ENCODE results near the gene HPX. TPM values are rescaled to one million over a fixed set of nuclear protein-coding genes. Genes with fewer than 3 reads are reported as not detected.

Gene HPX
- total and polyA plus RNA-seq, 2 of the 4 experiments (the other 2 are of a cell fraction): 0.36 to 1.4 TPM

GRCh38 chr11:6427516-6427915, 13.3 kb downstream of the HPX start:
- H2AK9ac ChIP-seq (replicated peaks; ENCODE audit: low read depth, low read length, poor library complexity): no peak overlapping the region
- H3K56ac ChIP-seq (ENCODE audit: extremely low read depth, insufficient read depth, low read length): no peak overlapping the region
- in situ Hi-C loops (cut with MboI; ENCODE audit: low sequenced_read_pairs): no loop called here
- no peak overlapping the region for H3K14ac ChIP-seq (replicated peaks; ENCODE audit: low read depth, low read length)
- no peak overlapping the region for H3K4me3 ChIP-seq (ENCODE audit: insufficient read depth, low read depth, low read length)
- H2AFZ ChIP-seq (replicated peaks; ENCODE audit: low read length, poor library complexity): no peak overlapping the region
- BruUV-seq (replicated peaks): no TSS peak
- no peak overlapping the region for H2AK5ac ChIP-seq (ENCODE audit: low read depth, low read length)
- H3K79me1 ChIP-seq (ENCODE audit: low read depth in 1 of 2, low read length in 2 of 2): no peaks in the 10 kb centered on the region
- no peaks in the 10 kb centered on the region for H3K4me1 ChIP-seq (ENCODE audit: control insufficient read depth, insufficient read depth, low read length)
- no peak overlapping the region for H3K23ac ChIP-seq (ENCODE audit: low read depth, low read length)
- ATAC-seq (ENCODE audit: low read depth) (no peak), DNase-seq (no peak)
- H2BK5ac ChIP-seq (ENCODE audit: low read depth, low read length, poor library complexity, severe bottlenecking): no peak overlapping the region
- H2BK120ac ChIP-seq (ENCODE audit: low read depth, low read length): no peak overlapping the region
- H4K8ac ChIP-seq (ENCODE audit: low read depth in 2 of 2, low read length in 2 of 2): no peak overlapping the region
- H3K27me3 ChIP-seq (ENCODE audit: control insufficient read depth, insufficient read depth, low read length): peaks cover 4% of the 10 kb centered on the region; the same call in 1 of the 2 replicates
- H3K9me3 ChIP-seq (ENCODE audit: control insufficient read depth, insufficient read depth, low read length): no peaks in the 10 kb centered on the region
- CTCF ChIA-PET: interaction anchor here (1.8 kb wide), 1 partner anchor 11 kb away, joined by 7 read pairs; no protein-coding TSS in a partner anchor
- intact Hi-C loops (cut with micrococcal nuclease): no loop called here
- no peak overlapping the region for H3K9ac ChIP-seq (ENCODE audit: low read depth, low read length)
- no peaks in the 10 kb centered on the region for H3K36me3 ChIP-seq (ENCODE audit: control insufficient read depth, insufficient read depth, low read length)
- H3K4ac ChIP-seq (ENCODE audit: low read depth, low read length): no peak overlapping the region
- dilution Hi-C loops (cut with HindIII; ENCODE audit: low sequenced_read_pairs, unreplicated experiment): no loop called here
- H4K5ac ChIP-seq (ENCODE audit: low read depth, low read length): no peak overlapping the region
- H4K20me1 ChIP-seq (ENCODE audit: insufficient read depth, low read length): no peaks in the 10 kb centered on the region
- no peak overlapping the region for H3K27ac ChIP-seq (ENCODE audit: insufficient read depth, low read length)
- POLR2A ChIA-PET (ENCODE audit: unreplicated experiment): interaction anchor here (0.6 kb wide), 1 partner anchor 328 kb away, joined by 3 read pairs; no protein-coding TSS in a partner anchor
- H3K18ac ChIP-seq (ENCODE audit: low read depth, low read length): no peak overlapping the region
- no peaks in the 10 kb centered on the region for H3K9me1 ChIP-seq (ENCODE audit: insufficient read depth, low read length)
- H2BK20ac ChIP-seq (ENCODE audit: low read depth, low read length): no peak overlapping the region
- H4K91ac ChIP-seq (ENCODE audit: insufficient read depth, low read depth, low read length): no peak overlapping the region
- H2BK15ac ChIP-seq (ENCODE audit: low read depth, low read length): no peak overlapping the region
- H3K4me2 ChIP-seq (ENCODE audit: low read depth, low read length): no peak overlapping the region
- TF ChIP-seq RCOR1 (IDR thresholded peaks at IDR 0.05; ENCODE audit: insufficient replicate concordance, low read length): no peak
- TF ChIP-seq POLR2A (IDR thresholded peaks at IDR 0.05; ENCODE audit: low read depth, low read length): no peak
- TF ChIP-seq FOS (IDR thresholded peaks at IDR 0.05; ENCODE audit: low read depth, low read length): no peak
- TF ChIP-seq, protein P1, sequence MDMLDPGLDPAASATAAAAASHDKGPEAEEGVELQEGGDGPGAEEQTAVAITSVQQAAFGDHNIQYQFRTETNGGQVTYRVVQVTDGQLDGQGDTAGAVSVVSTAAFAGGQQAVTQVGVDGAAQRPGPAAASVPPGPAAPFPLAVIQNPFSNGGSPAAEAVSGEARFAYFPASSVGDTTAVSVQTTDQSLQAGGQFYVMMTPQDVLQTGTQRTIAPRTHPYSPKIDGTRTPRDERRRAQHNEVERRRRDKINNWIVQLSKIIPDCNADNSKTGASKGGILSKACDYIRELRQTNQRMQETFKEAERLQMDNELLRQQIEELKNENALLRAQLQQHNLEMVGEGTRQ (IDR thresholded peaks at IDR 0.05; ENCODE audit: low read depth, low read length): no peak
- no peak for TF ChIP-seq CHD1 (IDR thresholded peaks at IDR 0.05; ENCODE audit: low read depth, low read length)
- no peak for TF ChIP-seq MAZ (IDR thresholded peaks at IDR 0.05; ENCODE audit: borderline replicate concordance, low read depth, low read length)
- no peak for TF ChIP-seq MXI1 (IDR thresholded peaks at IDR 0.05; ENCODE audit: borderline replicate concordance, low read depth, low read length)
- TF ChIP-seq BHLHE40 (IDR thresholded peaks at IDR 0.05; ENCODE audit: low read depth, low read length): no peak
- no peak for TF ChIP-seq RFX5 (IDR thresholded peaks at IDR 0.05; ENCODE audit: low read depth, low read length)
- no peak for TF ChIP-seq ELK1 (IDR thresholded peaks at IDR 0.05; ENCODE audit: borderline replicate concordance, low read depth, low read length)
- no peak for TF ChIP-seq NFE2L2 (IDR thresholded peaks at IDR 0.05; ENCODE audit: low read depth, low read length)
- no peak for TF ChIP-seq MAFK (IDR thresholded peaks at IDR 0.05; ENCODE audit: low read depth, low read length)
- no peak for TF ChIP-seq CEBPB (IDR thresholded peaks at IDR 0.05; ENCODE audit: low read depth, low read length)
- no peak for TF ChIP-seq SMC3 (IDR thresholded peaks at IDR 0.05; ENCODE audit: low read depth, low read length)
- TF ChIP-seq RAD21 (IDR thresholded peaks at IDR 0.05; ENCODE audit: low read length): no peak
- TF ChIP-seq CTCF (conservative IDR thresholded peaks at IDR 0.05; ENCODE audit: low read depth, low read length): no peak
